ENCODE data around the gene SLC2A6.

Gene SLC2A6

GRCh38 chr9:133477992-133478850 lies 678 bp downstream of the SLC2A6 start:
- no peak for DNase-seq (ENCODE audit: low read depth)

- DNase-seq (ENCODE audit: low read depth) = no peak
Observed at GRCh38 chr9:133477461-133477860, 1.4 kb downstream of the SLC2A6 start.

GRCh38 chr9:133476941-133477340 lies 2.0 kb downstream of the SLC2A6 start:
- DNase-seq (ENCODE audit: low read depth) = no peak

GRCh38 chr9:133476036-133476931 lies 2.6 kb downstream of the SLC2A6 start:
- DNase-seq (ENCODE audit: low read depth) = no peak

GRCh38 chr9:133475292-133476012 lies 3.4 kb downstream of the SLC2A6 start:
- no peak for DNase-seq (ENCODE audit: low read depth)

- no peak for DNase-seq (ENCODE audit: low read depth)
Observed at GRCh38 chr9:133474853-133475252, 4.0 kb downstream of the SLC2A6 start.

GRCh38 chr9:133474215-133474614 lies 4.7 kb downstream of the SLC2A6 start:
- no peak for DNase-seq (ENCODE audit: low read depth)

- DNase-seq (ENCODE audit: low read depth) = no peak
Observed at GRCh38 chr9:133473743-133474142, 5.2 kb downstream of the SLC2A6 start.

GRCh38 chr9:133472753-133473378 lies 6.0 kb downstream of the SLC2A6 start:
- DNase-seq (ENCODE audit: low read depth) = no peak

- no peak for DNase-seq (ENCODE audit: low read depth)
Observed at GRCh38 chr9:133472277-133472645, 6.6 kb downstream of the SLC2A6 start.

GRCh38 chr9:133471551-133472276 lies 7.2 kb downstream of the SLC2A6 start:
- no peak for DNase-seq (ENCODE audit: low read depth)

- no peak for DNase-seq (ENCODE audit: low read depth)
Observed at GRCh38 chr9:133470988-133471387, 7.9 kb downstream of the SLC2A6 start.

- DNase-seq (ENCODE audit: low read depth) = no peak
Observed at GRCh38 chr9:133470427-133470924, 8.4 kb downstream of the SLC2A6 start.

GRCh38 chr9:133468777-133469421 lies 10.0 kb downstream of the SLC2A6 start:
- no peak for DNase-seq (ENCODE audit: low read depth)

GRCh38 chr9:133468374-133468773 lies 10.5 kb downstream of the SLC2A6 start:
- DNase-seq (ENCODE audit: low read depth) = no peak

- DNase-seq (ENCODE audit: low read depth) = no peak
Observed at GRCh38 chr9:133467101-133467500, 11.8 kb downstream of the SLC2A6 start.

GRCh38 chr9:133465984-133466383 lies 12.9 kb downstream of the SLC2A6 start:
- DNase-seq (ENCODE audit: low read depth) = no peak

- DNase-seq (ENCODE audit: low read depth) = no peak
Observed at GRCh38 chr9:133464638-133465037, 14.3 kb downstream of the SLC2A6 start.

- no peak for DNase-seq (ENCODE audit: low read depth)
Observed at GRCh38 chr9:133463864-133464615, 14.9 kb downstream of the SLC2A6 start.

Data from GM04504 (cell line).